HS-27A (cell line): ENCODE results near the gene CENATAC.
A peak's percentile ranks its signal among the peaks of the same experiment; 100 is the strongest.
"Not testable (repeated sequence)": the region's sequence is repeated elsewhere in the genome, so short reads cannot be mapped to it uniquely, and the experiment has no call there.

Source experiments
- DNase-seq: peaks from one replicate; pipeline ENCODE4 v3.0.0-alpha.2; 2012; ENCODE audit warnings: low read depth, missing footprints

CENATAC gene

GRCh38 chr11:118996926-118997626 lies 862 bp upstream of the CENATAC start:
- no peak for DNase-seq

DNA sequence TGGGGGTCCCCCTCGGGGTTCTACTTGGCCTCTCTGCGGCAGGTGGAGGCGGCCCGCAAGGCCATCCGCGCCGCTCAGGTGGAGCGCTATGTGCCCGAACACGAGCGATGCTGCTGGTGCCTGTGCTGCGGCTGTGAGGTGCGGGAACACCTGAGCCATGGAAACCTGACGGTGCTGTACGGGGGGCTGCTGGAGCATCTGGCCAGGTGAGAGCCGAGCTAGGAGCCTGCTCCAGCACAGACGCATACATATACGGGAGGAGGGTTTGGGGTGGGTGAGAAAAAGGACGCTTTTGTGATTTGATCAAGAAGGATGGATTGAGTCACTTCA lies 415 bp downstream of the CENATAC start:
- no peak for DNase-seq

DNA sequence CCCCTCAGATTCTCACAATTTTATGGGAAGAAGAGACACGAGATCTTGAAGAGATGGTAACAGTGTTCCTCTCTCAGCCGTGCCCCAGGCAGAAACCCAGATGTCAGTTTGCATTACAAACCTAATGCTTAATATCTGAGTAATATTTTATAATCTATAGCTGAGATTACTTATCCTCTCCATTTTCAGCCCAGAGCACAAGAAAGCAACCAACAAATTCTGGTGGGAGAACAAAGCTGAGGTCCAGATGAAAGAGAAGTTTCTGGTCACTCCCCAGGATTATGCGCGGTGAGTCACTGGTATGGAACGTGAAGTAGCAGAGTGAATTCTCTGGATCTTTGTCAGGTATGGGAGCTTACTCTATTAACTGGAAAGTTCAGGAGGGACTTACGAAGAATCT lies 884 bp downstream of the CENATAC start:
- peak; percentile 68 for DNase-seq

GRCh38 chr11:119000906-119001305 lies 3.0 kb downstream of the CENATAC start:
- no peak for DNase-seq

DNA sequence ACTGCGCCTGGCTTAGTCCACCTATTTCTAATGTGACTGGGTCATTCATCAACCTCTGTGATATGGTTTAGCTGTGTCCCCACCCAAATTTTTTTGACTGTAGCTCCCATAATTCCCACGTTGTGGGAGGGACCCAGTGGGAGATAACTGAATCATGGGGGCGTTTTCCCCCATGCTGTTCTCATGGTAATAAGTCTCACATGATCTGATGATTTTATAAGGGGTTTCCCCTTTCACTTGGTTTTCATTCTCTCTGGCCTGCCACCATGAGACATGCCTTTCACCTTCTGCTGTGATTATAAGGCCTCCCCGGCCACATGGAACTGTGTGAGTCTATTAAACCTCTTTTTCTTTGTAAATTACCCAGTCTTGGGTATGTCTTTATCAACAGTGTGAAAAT lies 8.7 kb downstream of the CENATAC start:
- DNase-seq = no peak

DNA sequence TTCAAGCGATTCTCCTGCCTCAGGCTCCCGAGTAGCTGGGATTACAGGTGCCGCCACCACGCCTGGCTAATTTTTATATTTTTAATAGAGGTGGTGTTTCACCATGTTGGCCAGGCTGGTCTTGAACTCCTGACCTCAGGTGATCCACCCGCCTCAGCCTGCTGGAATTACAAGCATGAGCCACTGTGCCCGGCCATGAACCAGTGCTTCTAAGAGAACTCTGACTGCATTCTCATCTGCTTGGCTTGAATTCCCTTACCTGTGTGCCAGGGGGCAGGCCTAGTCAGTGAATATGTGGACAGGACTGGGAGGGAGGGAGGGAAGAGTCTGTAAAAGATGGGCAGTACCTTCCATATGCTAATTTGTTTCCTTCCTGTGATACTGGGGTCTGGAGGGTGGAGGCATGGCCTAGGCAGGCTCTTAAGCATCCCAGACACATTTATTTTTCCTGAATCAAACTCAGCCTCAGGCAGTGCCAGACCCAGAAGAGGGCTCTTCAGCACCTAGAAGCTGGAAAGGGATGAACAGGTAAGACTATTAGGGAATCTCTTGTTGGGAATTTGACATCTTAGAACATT lies 13.6 kb downstream of the CENATAC start:
- DNase-seq = no peak

DNA sequence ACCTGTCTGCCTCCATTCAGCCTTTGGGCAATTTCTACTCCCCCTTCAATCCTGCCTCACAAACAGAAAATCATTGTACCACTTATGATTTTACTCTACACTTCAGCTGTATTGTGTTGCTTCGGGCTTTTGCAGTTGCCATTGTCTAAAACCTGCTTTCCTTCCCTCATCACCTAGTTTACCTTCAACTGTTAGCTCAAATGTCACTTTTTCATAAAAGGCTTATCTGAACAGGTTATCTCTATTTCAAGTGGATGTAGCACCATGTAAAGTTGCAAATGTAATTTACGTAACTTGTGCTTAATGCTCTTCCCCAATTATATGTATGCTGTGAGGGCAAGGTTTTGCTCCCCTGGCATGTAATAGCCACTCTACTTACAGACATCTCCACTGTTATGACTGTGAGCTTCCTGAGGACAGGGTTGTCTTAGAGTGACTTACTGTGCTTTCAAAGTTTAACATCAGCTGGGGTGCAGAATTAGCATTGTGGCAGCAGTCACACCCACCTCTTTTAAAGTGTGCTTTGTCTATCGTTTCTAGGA lies 14.8 kb downstream of the CENATAC start:
- DNase-seq = no peak

DNA sequence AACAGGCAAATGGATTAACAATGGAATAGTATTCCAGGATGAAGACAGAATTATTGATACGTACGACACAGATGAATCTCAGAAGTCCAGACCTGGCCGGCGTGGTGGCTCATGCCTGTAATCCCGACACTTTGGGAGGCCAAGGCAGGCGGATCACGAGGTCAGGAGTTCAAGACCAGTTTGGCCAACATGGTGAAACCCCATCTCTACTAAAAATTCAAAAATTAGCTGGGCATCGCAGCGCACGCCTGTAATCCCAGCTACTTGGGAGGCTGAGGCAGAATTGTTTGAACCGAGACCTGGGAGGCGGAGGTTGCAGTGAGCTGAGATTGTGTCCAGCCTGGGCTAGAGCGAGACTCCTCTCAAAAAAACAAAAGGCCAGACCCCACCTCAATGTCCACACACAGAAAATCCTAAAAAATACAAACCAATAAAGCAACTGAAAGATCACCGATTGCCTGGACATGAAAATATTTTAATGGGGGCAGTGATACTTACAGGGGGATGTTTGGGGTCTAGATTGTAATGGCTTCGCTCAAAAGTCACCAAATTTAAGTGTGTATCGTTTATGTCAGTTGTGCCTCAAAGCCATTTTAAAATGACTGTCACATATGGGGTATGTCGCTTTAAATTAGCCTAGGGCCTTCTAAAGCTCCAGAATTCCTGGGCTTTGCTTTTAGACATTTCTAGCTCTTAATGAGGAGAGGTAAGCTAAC lies 16.4 kb downstream of the CENATAC start:
- no peak for DNase-seq

DNA sequence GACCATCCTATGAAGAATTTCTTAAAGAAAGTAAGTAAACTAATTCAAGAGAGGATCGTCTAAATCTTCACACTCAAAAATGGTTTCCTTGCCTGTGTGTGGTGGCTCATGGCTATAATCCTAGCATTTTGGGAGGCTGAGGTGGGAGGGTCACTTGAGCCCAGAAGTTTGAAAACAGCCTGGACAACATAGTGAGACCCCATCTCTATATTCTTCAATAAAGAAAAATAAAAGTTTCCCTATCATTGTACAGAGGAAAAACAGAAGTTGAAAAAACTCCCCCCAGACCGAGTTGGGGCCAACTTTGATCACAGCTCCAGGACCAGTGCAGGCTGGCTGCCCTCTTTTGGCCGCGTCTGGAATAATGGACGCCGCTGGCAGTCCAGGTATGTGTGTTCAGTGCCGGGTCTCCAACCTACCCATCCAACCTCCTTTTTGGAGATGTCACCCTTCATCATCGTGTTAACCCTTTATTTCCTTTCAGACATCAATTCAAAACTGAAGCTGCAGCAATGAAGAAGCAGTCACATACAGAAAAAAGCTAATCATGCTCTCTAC lies 17.2 kb downstream of the CENATAC start:
- no peak for DNase-seq

DNA sequence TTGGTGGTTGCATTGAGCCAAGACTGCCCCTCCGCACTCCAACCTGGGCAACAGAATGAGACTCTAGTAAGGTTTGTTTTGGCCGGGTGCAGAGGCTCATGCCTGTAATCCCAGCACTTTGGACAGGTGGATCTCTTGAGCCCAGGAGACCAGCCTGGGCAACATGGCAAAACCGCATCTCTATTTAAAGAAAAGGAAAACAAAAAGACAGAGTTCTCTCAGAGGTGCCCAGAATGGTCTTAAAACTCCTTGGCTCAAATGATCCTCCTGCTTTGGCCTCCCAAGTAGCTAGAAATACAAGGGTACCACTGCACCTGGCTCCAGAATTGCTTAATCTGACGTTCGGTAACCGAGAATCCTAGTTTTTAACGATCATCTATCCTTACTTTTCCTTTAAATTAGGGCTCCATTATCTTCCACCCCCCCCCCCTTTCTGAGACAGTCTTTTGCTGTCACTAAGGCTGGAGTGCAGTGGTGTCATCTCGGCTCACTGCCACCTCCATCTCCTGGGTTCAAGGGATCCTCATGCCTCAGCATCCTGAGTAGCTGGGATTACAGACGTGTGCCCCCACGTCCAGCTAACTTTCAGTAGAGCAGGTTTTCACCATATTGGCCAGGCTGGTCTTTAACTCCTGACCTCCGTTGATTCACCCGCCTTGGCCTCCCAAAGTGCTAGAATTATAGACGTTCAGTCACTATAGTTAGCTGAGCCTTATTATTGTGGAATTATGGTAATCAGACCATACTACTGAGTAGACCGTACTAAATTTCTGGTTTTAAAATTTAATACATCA lies 18.5 kb downstream of the CENATAC start:
- DNase-seq = no peak

- DNase-seq = not testable (repeated sequence)
These were observed 19.4 kb downstream of the CENATAC start for GRCh38 chr11:119017377-119017776.

- DNase-seq = peak; percentile 78
These were observed 20.4 kb downstream of the CENATAC start, which contains the start of the genes RPS25 and TRAPPC4 for GRCh38 chr11:119018074-119018938. TSS of gene RPS25 (minus strand) at chr11:119018343. CDS start at chr11:119018284, 59 bp downstream. TSS of gene TRAPPC4 (plus strand) at chr11:119018766. CDS start at chr11:119018796, 30 bp downstream.

- DNase-seq = no peak
These were observed 22.1 kb downstream of the CENATAC start for GRCh38 chr11:119019996-119020395.

GRCh38 chr11:119021631-119022030 lies 23.7 kb downstream of the CENATAC start:
- no peak for DNase-seq

DNA sequence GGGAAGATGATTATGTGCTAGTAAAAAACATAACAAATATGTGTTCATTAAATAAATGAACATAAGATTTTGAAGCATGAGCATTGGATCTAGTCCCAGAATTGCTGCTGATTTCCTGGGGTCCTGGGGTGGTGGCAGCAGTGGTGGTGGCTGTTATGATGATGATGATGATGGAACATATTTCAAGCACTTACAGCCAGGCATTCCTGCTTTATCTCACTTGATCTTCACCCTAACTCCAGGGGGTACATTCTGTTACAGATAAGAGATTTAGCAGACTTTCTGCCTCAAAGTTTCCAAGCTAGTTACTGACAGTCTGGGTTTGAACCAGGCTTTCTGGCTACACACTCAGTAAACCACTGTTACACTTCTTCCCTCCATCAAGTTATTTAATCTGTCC lies 25.8 kb downstream of the CENATAC start:
- DNase-seq = no peak

DNA sequence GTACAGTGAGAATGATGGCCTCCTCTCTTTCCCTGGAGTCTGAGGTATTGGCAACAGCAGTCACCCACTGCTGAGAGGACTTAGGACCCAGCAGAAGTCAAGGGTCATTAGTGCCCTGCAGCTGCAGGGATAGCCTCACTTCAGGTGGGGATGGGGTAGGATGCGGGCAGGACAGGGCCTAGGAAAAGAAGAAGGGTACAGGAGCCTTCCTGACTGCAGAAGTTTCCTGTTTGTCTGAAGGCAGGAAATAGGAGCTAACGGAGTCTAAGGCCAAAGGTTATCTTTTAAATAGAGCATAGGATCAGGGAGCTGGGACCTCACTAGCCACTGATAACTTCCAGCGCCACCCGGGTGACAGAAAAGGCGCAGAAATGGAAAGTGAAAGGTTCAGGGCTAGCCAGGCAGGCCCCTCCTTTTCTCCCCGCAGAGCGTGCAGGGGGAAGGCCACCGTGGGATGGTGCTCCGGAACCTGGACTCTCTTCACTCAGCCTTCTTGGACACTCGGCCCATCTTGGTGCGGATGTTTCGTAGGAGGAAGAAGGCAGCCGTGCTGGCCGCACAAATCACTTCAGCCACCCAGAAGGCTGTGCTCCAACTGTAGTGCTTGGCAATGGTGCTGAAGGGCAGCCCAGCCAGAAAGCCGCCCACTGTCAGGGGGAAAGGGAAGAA lies 26.6 kb downstream of the CENATAC start:
- no peak for DNase-seq

- no peak for DNase-seq
These were observed 27.1 kb downstream of the CENATAC start for GRCh38 chr11:119025099-119025473.

- no peak for DNase-seq
These were observed 27.6 kb downstream of the CENATAC start for GRCh38 chr11:119025541-119025940.

DNA sequence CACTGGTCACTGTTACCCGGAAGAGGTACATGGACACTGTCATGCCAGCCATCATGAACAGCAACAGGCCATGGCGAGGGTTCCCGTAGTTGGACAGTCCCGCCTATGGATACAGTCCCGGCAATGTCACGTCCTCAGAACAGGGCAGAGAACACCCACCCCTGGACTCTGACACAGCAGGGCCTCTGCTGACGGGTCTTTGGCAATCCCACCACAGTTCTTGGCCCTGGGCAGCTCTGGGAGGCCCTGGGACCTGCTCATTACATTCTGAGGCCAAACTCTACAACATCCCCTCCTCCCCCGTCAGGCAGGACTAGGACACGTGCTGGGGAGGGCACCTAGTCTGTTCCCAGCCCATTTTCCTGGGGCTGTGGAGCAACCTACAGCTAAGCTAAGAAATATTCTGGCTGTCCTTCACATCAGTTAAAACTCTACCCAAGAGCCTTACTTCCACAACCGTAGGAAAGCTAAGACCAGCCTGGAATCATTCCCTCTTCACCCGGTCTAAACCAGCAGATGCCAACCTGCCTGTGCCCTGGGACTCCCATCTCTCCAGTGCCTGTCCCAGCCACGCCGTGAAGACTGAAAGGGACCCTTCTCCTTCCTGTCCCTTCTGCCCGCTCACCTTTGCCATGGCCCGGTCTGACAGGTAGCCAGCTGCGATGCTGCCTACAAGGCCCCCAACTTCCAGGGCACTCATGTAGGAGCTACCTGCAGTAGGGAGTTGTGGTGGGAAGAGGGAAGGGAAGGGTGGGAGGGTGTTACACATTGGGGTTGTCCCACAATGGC lies 28.2 kb downstream of the CENATAC start:
- DNase-seq = no peak

DNA sequence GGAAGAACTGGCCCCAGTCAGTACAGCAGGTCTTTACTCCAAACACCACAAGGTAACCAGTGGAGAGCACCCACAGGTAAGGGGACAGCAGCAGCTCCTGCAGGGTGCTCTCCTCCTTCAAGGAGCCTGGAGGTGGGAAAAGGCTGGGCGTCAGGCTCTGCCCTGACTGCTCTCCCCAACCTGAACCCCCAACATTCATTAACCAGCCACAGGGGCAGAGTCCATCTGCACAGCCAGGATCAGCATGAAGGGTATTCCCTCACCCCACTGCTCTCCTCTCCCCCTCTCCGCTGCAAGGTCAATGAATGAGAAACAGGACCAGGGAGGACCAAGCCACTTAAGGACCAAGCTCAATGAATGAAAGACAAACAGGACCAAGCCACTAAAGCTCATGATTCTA lies 29.0 kb downstream of the CENATAC start:
- no peak for DNase-seq
